Endothelial cell of umbilical vein (primary cell): ENCODE results near the gene TMEM208. TPM values are rescaled to one million over a fixed set of nuclear protein-coding genes. Genes with fewer than 3 reads are reported as not detected.

Experiments
- BruUV-seq: library from RNA; stranded (reverse); fragments of 400-500 nt; replicated peaks from 2 replicates; lab custom pipeline; 2021; lab: Mats Ljungman, UMichigan
- CTCF ChIA-PET: fragments of 300-600, 350-600 bp; sonication (Branson Sonifier 250); formaldehyde crosslinking; loops from one replicate; lab custom pipeline; 2021; ENCODE audit warnings: antibody characterized with exemption, inconsistent platforms; lab: Charles Lee
- POLR2A ChIA-PET: fragments of 300-600, 350-600 bp; sonication (Branson Sonifier 250); formaldehyde crosslinking; loops from one replicate; lab custom pipeline; 2021; ENCODE audit warnings: antibody characterized with exemption, inconsistent platforms; lab: Charles Lee
- DNase-seq: peaks from one replicate; pipeline ENCODE4 v3.0.0-alpha.2; 2011; ENCODE audit warnings: low read depth, low spot score
- FAIRE-seq: peaks from 2 replicates; lab custom pipeline; 2011; peaks lifted over from hg19 to GRCh38; lab: Jason Lieb, UNC
- H2AFZ ChIP-seq: 2 replicates; pipeline ENCODE4 v1.6.0; 2012; ENCODE audit warnings: low read depth, low read length, control low read depth, inconsistent platforms
- H3K27ac ChIP-seq: 2 replicates; pipeline ENCODE4 v1.5.1; 2011; ENCODE audit warnings: low read depth, mild to moderate bottlenecking, control low read depth, low read length, moderate library complexity; ENCODE audit not compliant: insufficient read depth
- H3K27me3 ChIP-seq, 2 experiments: 2 replicates each; pipeline versions ENCODE4 v1.6.0 to v1.6.1; 2011; ENCODE audit warnings: low read length in 2 of 2, mixed read lengths in 1 of 2; ENCODE audit not compliant: control insufficient read depth in 2 of 2, insufficient read depth in 2 of 2
- H3K36me3 ChIP-seq, 2 experiments: 2 replicates in 1 of 2; 3 replicates in 1 of 2; pipeline ENCODE4 v1.5.1; 2011; ENCODE audit warnings: low read length in 2 of 2, mild to moderate bottlenecking in 1 of 2, moderate library complexity in 1 of 2; ENCODE audit not compliant: control insufficient read depth in 2 of 2, insufficient read depth in 2 of 2; ENCODE audit errors: extremely low read depth in 1 of 2
- H3K4me1 ChIP-seq: 3 replicates; pipeline ENCODE4 v1.5.1; 2011; ENCODE audit warnings: mild to moderate bottlenecking, low read length; ENCODE audit not compliant: control insufficient read depth, insufficient read depth; ENCODE audit errors: extremely low read depth
- H3K4me2 ChIP-seq: 2 replicates; pipeline ENCODE4 v1.6.1; 2011; ENCODE audit warnings: low read length, control low read depth, mixed read lengths; ENCODE audit not compliant: insufficient read depth
- H3K4me3 ChIP-seq, 3 experiments: fragments of 200-600 bp in 1 of 3; sonication (generic), shearing (Covaris generic) in 1 of 3; replicated peaks in 1 of 3; 2 replicates each; pipeline ENCODE4 v1.5.1; 2011 to 2016; ENCODE audit warnings: control low read depth in 3 of 3, low read length in 3 of 3, mild to moderate bottlenecking in 2 of 3, inconsistent platforms in 1 of 3, low read depth in 1 of 3, moderate library complexity in 1 of 3; ENCODE audit not compliant: insufficient read depth in 1 of 3
- H3K79me2 ChIP-seq: 2 replicates; pipeline ENCODE4 v1.6.0; 2012; ENCODE audit warnings: low read length, inconsistent platforms; ENCODE audit not compliant: control insufficient read depth, insufficient read depth
- H3K9ac ChIP-seq: replicated peaks from 2 replicates; pipeline ENCODE3; 2011; ENCODE audit warnings: low read length, control low read depth; ENCODE audit not compliant: insufficient read depth; ENCODE audit errors: extremely low read depth
- H3K9me1 ChIP-seq: replicated peaks from 3 replicates; pipeline ENCODE4 v1.6.0; 2011; ENCODE audit warnings: mild to moderate bottlenecking, low read length; ENCODE audit not compliant: control insufficient read depth, insufficient read depth; ENCODE audit errors: extremely low read depth
- H3K9me3 ChIP-seq: replicated peaks from 2 replicates; pipeline ENCODE4 v1.5.1; 2012; ENCODE audit warnings: low read length, inconsistent platforms; ENCODE audit not compliant: control insufficient read depth, insufficient read depth
- H4K20me1 ChIP-seq: replicated peaks from 2 replicates; pipeline ENCODE3; 2011; ENCODE audit warnings: mild to moderate bottlenecking, low read length; ENCODE audit not compliant: control insufficient read depth, insufficient read depth; ENCODE audit errors: extremely low read depth
- CTCF ChIP-seq, 2 donors: IDR thresholded peaks; 1 replicate in 1 of 2; 2 replicates in 1 of 2; pipeline ENCODE4 v1.5.1; 2011; ENCODE audit warnings: low read length in 2 of 2, mild to moderate bottlenecking in 2 of 2, moderate library complexity in 2 of 2, control low read depth in 1 of 2, inconsistent platforms in 1 of 2, low read depth in 1 of 2; ENCODE audit not compliant: insufficient read depth in 1 of 2; ENCODE audit errors: extremely low read depth in 1 of 2
- FOS ChIP-seq: IDR thresholded peaks from 2 replicates; pipeline ENCODE4 v1.6.1; 2011; ENCODE audit warnings: mild to moderate bottlenecking, low read length, moderate library complexity, borderline replicate concordance; ENCODE audit not compliant: insufficient read depth
- GATA2 ChIP-seq: IDR thresholded peaks from 2 replicates; pipeline ENCODE4 v1.7.0; 2011; ENCODE audit warnings: low read depth, mild to moderate bottlenecking, moderate library complexity, mixed read lengths, low read length; ENCODE audit not compliant: insufficient read length, insufficient read depth
- JUN ChIP-seq: IDR thresholded peaks from 2 replicates; pipeline ENCODE4 v1.6.1; 2011; ENCODE audit warnings: borderline replicate concordance, low read depth; ENCODE audit not compliant: insufficient read length, insufficient read depth
- POLR2A ChIP-seq: IDR thresholded peaks from 2 replicates; pipeline ENCODE4 v1.6.1; 2012; ENCODE audit warnings: low read depth, mild to moderate bottlenecking, control low read depth, low read length
- POLR2AphosphoS5 ChIP-seq: IDR thresholded peaks from 2 replicates; pipeline ENCODE4 v1.6.1; 2012; ENCODE audit warnings: low read depth, mild to moderate bottlenecking, control low read depth, low read length, moderate library complexity; ENCODE audit not compliant: insufficient read depth
- dilution Hi-C: fragments of 300-500 bp; cut with MboI; formaldehyde crosslinking; loops from one replicate; pipeline ENCODE4 v1.15.0; 2019; ENCODE audit warnings: low sequenced_read_pairs; ENCODE audit not compliant: extremely low pct_ligation_motif_present
- intact Hi-C: fragments of 100-400 bp; cut with micrococcal nuclease; formaldehyde crosslinking; loops from one replicate; pipeline ENCODE4 v1.10.0; 2022
- microRNA counts: library from miRNA; unstranded; fragments of <30 nt; microRNA quantifications from one replicate; lab custom pipeline; 2016
- microRNA-seq: library from miRNA; unstranded; fragments of <30 nt; microRNA quantifications from one replicate; pipeline ENCODE4 v1.2.0, GENCODE V29; 2021; ENCODE audit warnings: borderline number of aligned reads, borderline replicate concordance
- polyA plus RNA-seq, 4 experiments: library from polyadenylated mRNA; depleted of rRNA in 3 of 4; stranded (reverse) in 3 of 4; unstranded in 1 of 4; fragments of >200 nt; gene quantifications; 2 replicates each; pipeline versions ENCODE4 v1.2.1 to v1.2.3, GENCODE V29; 2011 to 2012; ENCODE audit warnings: missing spikeins in 1 of 4
- small RNA-seq: library from RNA; depleted of rRNA; stranded (forward); fragments of <200 nt; gene quantifications from one replicate; pipeline ENCODE3, GENCODE V24; 2012; ENCODE audit warnings: low replicate concordance, low read depth; ENCODE audit not compliant: insufficient read depth, insufficient read length
- total RNA-seq: library from RNA; stranded (reverse); gene quantifications from 2 replicates; pipeline ENCODE4 v1.2.3, GENCODE V29; 2021

The TMEM208 gene
- total and polyA plus RNA-seq, 2 donors (not counting 3 experiments of a cell fraction or from before 2014, with no cell fraction given), result 35.3 to 94.0 TPM

- Histone ChIP-seq H3K4me2 (peak overlapping the region; percentile 59), H4K20me1 (no peaks in the 10 kb centered on the region), H3K4me1 (peaks cover 21% of the 10 kb centered on the region), H3K9me3 (no peaks in the 10 kb centered on the region), H3K79me2 (peaks cover 9% of the 10 kb centered on the region), H3K27ac (peak overlapping the region; percentile 78), H3K9ac (peak overlapping the region; percentile 71), H3K9me1 (no peaks in the 10 kb centered on the region), H3K27me3 (no peaks in the 10 kb centered on the region), H3K36me3 (peaks cover 0 to 3% of the 10 kb centered on the region in 2 experiments), H3K4me3 (peak overlapping the region; percentile 16 to 60 (median 51)), H2AFZ (no peak overlapping the region)
- intact Hi-C loops (loop anchor here (1.0 to 5.0 kb wide), 3 partner anchors 10 to 189 kb away; no protein-coding TSS in a partner anchor), dilution Hi-C loops (no loop called here)
- TF ChIP-seq CTCF (IDR thresholded peaks at IDR 0.05; ENCODE audit: extremely low read depth in 1 of 2, insufficient read depth in 1 of 2, low read depth in 1 of 2, low read length in 2 of 2), result no peak
- peak; percentile 54 for TF ChIP-seq POLR2A
- TF ChIP-seq JUN, result no peak
- peak; percentile 51 for TF ChIP-seq FOS
- TF ChIP-seq POLR2AphosphoS5, result peak; percentile 67
- no peak for TF ChIP-seq GATA2
- CTCF ChIA-PET, result interaction anchor here (0.8 to 3.5 kb wide), 16 partner anchors 8 to 153 kb away, joined by 3 to 35 read pairs (median 4); partner anchors contain the start of genes FHOD1, HSD11B2, KCTD19 and LRRC36
- POLR2A ChIA-PET, result interaction anchor here (0.5 to 1.3 kb wide), 4 partner anchors 12 to 145 kb away, joined by 3 to 7 read pairs (median 4); partner anchors contain the start of gene FHOD1
- DNase-seq, result peak; percentile 69
- BruUV-seq, result TSS peak; percentile 61
- peak; percentile 92 for FAIRE-seq
Observed at GRCh38 chr16:67277999-67278772, 51.3 kb downstream of the TMEM208 start.

MicroRNAs within 50 kb of the gene (microRNA counts, 767-probe panel; counts per million panel counts)
- 723 counts per million, percentile 96 among the panel's probes with 10 or more counts for microRNA hsa-miR-328 (lab: Ali Mortazavi, UCI)

Small RNA genes lying within 50 kb of the gene (microRNA-seq; reads per million reads assigned to microRNA genes)
- 25.3 reads per million, percentile 38 among the genes with 10 or more reads in this experiment for gene MIR328

Small RNA genes lying within 50 kb of the gene (small RNA-seq; reads per million reads assigned to genes)
- gene MIR328, result not detected

Other genes starting within 250 kb of the TMEM208 start
- 3.9 and 5.4 TPM in 2 replicates for gene CES4A, start 238.5 kb upstream of the TMEM208 start, total RNA-seq
- gene CES4A, start 238.5 kb upstream of the TMEM208 start, polyA plus RNA-seq, result 13.3 and 16.4 TPM in 2 replicates
- 103 and 113 TPM in 2 replicates for gene CBFB, start 198.0 kb upstream of the TMEM208 start, total RNA-seq
- 22.0 and 27.8 TPM in 2 replicates for gene CBFB, start 198.0 kb upstream of the TMEM208 start, polyA plus RNA-seq
- 16.1 and 18.5 TPM in 2 replicates for gene PHAF1, start 117.2 kb upstream of the TMEM208 start, total RNA-seq
- gene PHAF1, start 117.2 kb upstream of the TMEM208 start, polyA plus RNA-seq, result 21.1 and 21.9 TPM in 2 replicates
- 1.6 and 4.0 TPM in 2 replicates for gene B3GNT9, start 76.1 kb upstream of the TMEM208 start, total RNA-seq
- gene B3GNT9, start 76.1 kb upstream of the TMEM208 start, polyA plus RNA-seq, result 6.4 and 6.8 TPM in 2 replicates
- 15.2 and 17.4 TPM in 2 replicates for gene TRADD, start 67.2 kb upstream of the TMEM208 start, total RNA-seq
- 22.6 and 23.3 TPM in 2 replicates for gene TRADD, start 67.2 kb upstream of the TMEM208 start, polyA plus RNA-seq
- 5.4 and 7.0 TPM in 2 replicates for gene FBXL8, start 67.2 kb upstream of the TMEM208 start, total RNA-seq
- 7.4 and 12.8 TPM in 2 replicates for gene FBXL8, start 67.2 kb upstream of the TMEM208 start, polyA plus RNA-seq
- 4.7 and 5.5 TPM in 2 replicates for gene HSF4, start 62.4 kb upstream of the TMEM208 start, total RNA-seq
- 4.8 and 7.9 TPM in 2 replicates for gene HSF4, start 62.4 kb upstream of the TMEM208 start, polyA plus RNA-seq
- gene NOL3, start 56.6 kb upstream of the TMEM208 start, total RNA-seq, result 14.4 and 19.4 TPM in 2 replicates
- gene NOL3, start 56.6 kb upstream of the TMEM208 start, polyA plus RNA-seq, result 16.0 and 19.2 TPM in 2 replicates
- gene MATCAP1, start 43.2 kb upstream of the TMEM208 start, total RNA-seq, result 45.8 and 53.3 TPM in 2 replicates
- gene MATCAP1, start 43.2 kb upstream of the TMEM208 start, polyA plus RNA-seq, result 44.5 and 49.0 TPM in 2 replicates
- gene EXOC3L1, start 37.0 kb upstream of the TMEM208 start, total RNA-seq, result 10.8 and 19.4 TPM in 2 replicates
- gene EXOC3L1, start 37.0 kb upstream of the TMEM208 start, polyA plus RNA-seq, result 10.2 and 11.6 TPM in 2 replicates
- gene E2F4, start 35.0 kb upstream of the TMEM208 start, total RNA-seq, result 110 and 112 TPM in 2 replicates
- gene E2F4, start 35.0 kb upstream of the TMEM208 start, polyA plus RNA-seq, result 168 and 199 TPM in 2 replicates
- gene ELMO3, start 28.0 kb upstream of the TMEM208 start, total RNA-seq, result 4.3 and 5.7 TPM in 2 replicates
- 3.9 and 4.1 TPM in 2 replicates for gene ELMO3, start 28.0 kb upstream of the TMEM208 start, polyA plus RNA-seq
- gene FHOD1, start 20.4 kb downstream of the TMEM208 start, total RNA-seq, result 104 and 124 TPM in 2 replicates
- 63.6 and 78.6 TPM in 2 replicates for gene FHOD1, start 20.4 kb downstream of the TMEM208 start, polyA plus RNA-seq
- 2.8 and 4.2 TPM in 2 replicates for gene SLC9A5, start 21.8 kb downstream of the TMEM208 start, total RNA-seq
- 2.7 and 3.2 TPM in 2 replicates for gene SLC9A5, start 21.8 kb downstream of the TMEM208 start, polyA plus RNA-seq
- 23.9 and 26.6 TPM in 2 replicates for gene PLEKHG4, start 52.4 kb downstream of the TMEM208 start, total RNA-seq
- gene PLEKHG4, start 52.4 kb downstream of the TMEM208 start, polyA plus RNA-seq, result 34.8 and 35.6 TPM in 2 replicates
- gene KCTD19, start 99.6 kb downstream of the TMEM208 start, total RNA-seq, result 0.16 and 0.44 TPM in 2 replicates
- gene KCTD19, start 99.6 kb downstream of the TMEM208 start, polyA plus RNA-seq, result 0.10 and 0.21 TPM in 2 replicates
- 2.0 and 2.4 TPM in 2 replicates for gene LRRC36, start 99.7 kb downstream of the TMEM208 start, total RNA-seq
- 0.30 and 0.37 TPM in 2 replicates for gene LRRC36, start 99.7 kb downstream of the TMEM208 start, polyA plus RNA-seq
- gene TPPP3, start 166.4 kb downstream of the TMEM208 start, total RNA-seq, result 1.3 and 2.0 TPM in 2 replicates
- 0.33 and 0.91 TPM in 2 replicates for gene TPPP3, start 166.4 kb downstream of the TMEM208 start, polyA plus RNA-seq
- 12.9 and 14.4 TPM in 2 replicates for gene ZDHHC1, start 189.3 kb downstream of the TMEM208 start, total RNA-seq
- 11.4 and 14.1 TPM in 2 replicates for gene ZDHHC1, start 189.3 kb downstream of the TMEM208 start, polyA plus RNA-seq
- not detected in 2 replicates for gene HSD11B2, start 204.0 kb downstream of the TMEM208 start, total RNA-seq
- gene HSD11B2, start 204.0 kb downstream of the TMEM208 start, polyA plus RNA-seq, result 0.10 and 0.16 TPM in 2 replicates